Bladder microvascular endothelial cell (primary cell): ENCODE data around the gene EIF5A2. TPM values are rescaled to one million over a fixed set of nuclear protein-coding genes. Genes with fewer than 3 reads are reported as not detected.

Experiments
- total RNA-seq: library from RNA; depleted of rRNA; stranded (reverse); fragments of >200 nt; gene quantifications from 2 replicates; pipeline ENCODE4 v1.2.3, GENCODE V29; 2014

Gene EIF5A2
- 3.6 and 6.2 TPM in 2 replicates for total RNA-seq

GRCh38 chr3:170908235-170909116 lies at the start of gene EIF5A2:
TSS of gene EIF5A2 (minus strand) at chr3:170908637. CDS start at chr3:170907806, 831 bp downstream.

DNA sequence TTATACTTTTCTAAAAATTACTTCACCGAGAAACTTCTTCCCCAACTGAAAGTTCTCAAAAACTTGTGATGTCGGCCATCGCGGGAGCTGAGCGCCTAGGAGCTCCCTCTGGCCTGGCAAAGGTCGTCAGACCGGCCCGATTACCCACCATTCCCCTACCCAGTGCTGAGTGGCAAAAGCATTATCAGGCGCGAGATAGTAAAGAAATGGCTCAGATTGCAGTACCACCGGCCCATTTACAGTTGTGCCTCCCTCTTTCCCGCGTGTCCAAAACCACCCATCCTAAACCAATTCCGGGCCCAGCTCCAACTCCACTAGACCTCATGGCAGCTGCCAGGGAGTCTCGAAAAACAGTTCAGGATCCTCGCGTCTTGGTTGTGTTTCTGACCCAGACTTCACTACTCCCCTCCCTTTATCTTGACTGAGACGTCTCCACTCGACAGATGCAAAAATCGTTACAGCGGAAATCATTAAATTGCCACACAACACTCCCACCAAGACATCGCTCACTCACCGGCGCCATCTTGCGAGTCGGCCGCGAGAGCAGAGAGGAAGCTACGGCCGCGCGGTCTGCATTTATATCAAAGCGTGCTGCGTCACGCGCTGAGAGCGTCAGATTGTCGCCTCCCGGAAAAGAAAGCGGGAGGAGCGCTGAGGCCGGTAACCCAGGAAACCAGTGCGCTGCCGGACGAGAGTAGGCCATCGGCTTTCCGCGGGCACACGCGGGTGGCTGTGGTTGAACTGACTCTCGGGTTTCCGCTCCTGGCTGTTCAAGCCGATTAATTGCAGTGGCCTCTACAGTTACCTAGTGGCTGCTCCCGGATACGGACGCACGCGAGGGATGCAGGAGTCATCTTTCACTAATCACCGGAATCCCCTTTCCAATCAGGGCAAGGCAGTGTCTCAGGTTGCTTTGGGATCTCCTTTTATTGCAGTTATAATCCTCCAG lies 38.5 kb downstream of the EIF5A2 start, which contains the start of gene RPL22L1:
Gene RPL22L1, minus strand, starts transcription at position 551 of the 949 bp plus-strand sequence. Its CDS starts 28 bp downstream, at position 523.

Other genes starting within 250 kb of the EIF5A2 start
- gene RPL22L1, start 38.4 kb downstream of the EIF5A2 start, total RNA-seq = 23.5 and 40.8 TPM in 2 replicates
- not detected in 2 replicates for gene SLC2A2, start 118.1 kb upstream of the EIF5A2 start, total RNA-seq